Endothelial cell of umbilical vein (primary cell): ENCODE results near the gene MASP1. TPM values are rescaled to one million over a fixed set of nuclear protein-coding genes. Genes with fewer than 3 reads are reported as not detected.

Source experiments
- BruUV-seq: library from RNA; stranded (reverse); fragments of 400-500 nt; replicated peaks from 2 replicates; lab custom pipeline; 2021; lab: Mats Ljungman, UMichigan
- CTCF ChIA-PET: fragments of 300-600, 350-600 bp; sonication (Branson Sonifier 250); formaldehyde crosslinking; loops from one replicate; lab custom pipeline; 2021; ENCODE audit warnings: antibody characterized with exemption, inconsistent platforms; lab: Charles Lee
- POLR2A ChIA-PET: fragments of 300-600, 350-600 bp; sonication (Branson Sonifier 250); formaldehyde crosslinking; loops from one replicate; lab custom pipeline; 2021; ENCODE audit warnings: antibody characterized with exemption, inconsistent platforms; lab: Charles Lee
- DNase-seq: peaks from one replicate; pipeline ENCODE4 v3.0.0-alpha.2; 2011; ENCODE audit warnings: low read depth, low spot score
- FAIRE-seq: peaks from 2 replicates; lab custom pipeline; 2011; peaks lifted over from hg19 to GRCh38; lab: Jason Lieb, UNC
- H2AFZ ChIP-seq: 2 replicates; pipeline ENCODE4 v1.6.0; 2012; ENCODE audit warnings: low read depth, low read length, control low read depth, inconsistent platforms
- H3K27ac ChIP-seq: 2 replicates; pipeline ENCODE4 v1.5.1; 2011; ENCODE audit warnings: low read depth, mild to moderate bottlenecking, control low read depth, low read length, moderate library complexity; ENCODE audit not compliant: insufficient read depth
- H3K27me3 ChIP-seq, 2 experiments: 2 replicates each; pipeline versions ENCODE4 v1.6.0 to v1.6.1; 2011; ENCODE audit warnings: low read length in 2 of 2, mixed read lengths in 1 of 2; ENCODE audit not compliant: control insufficient read depth in 2 of 2, insufficient read depth in 2 of 2
- H3K36me3 ChIP-seq, 2 experiments: 2 replicates in 1 of 2; 3 replicates in 1 of 2; pipeline ENCODE4 v1.5.1; 2011; ENCODE audit warnings: low read length in 2 of 2, mild to moderate bottlenecking in 1 of 2, moderate library complexity in 1 of 2; ENCODE audit not compliant: control insufficient read depth in 2 of 2, insufficient read depth in 2 of 2; ENCODE audit errors: extremely low read depth in 1 of 2
- H3K4me1 ChIP-seq: 3 replicates; pipeline ENCODE4 v1.5.1; 2011; ENCODE audit warnings: mild to moderate bottlenecking, low read length; ENCODE audit not compliant: control insufficient read depth, insufficient read depth; ENCODE audit errors: extremely low read depth
- H3K4me2 ChIP-seq: 2 replicates; pipeline ENCODE4 v1.6.1; 2011; ENCODE audit warnings: low read length, control low read depth, mixed read lengths; ENCODE audit not compliant: insufficient read depth
- H3K4me3 ChIP-seq, 3 experiments: fragments of 200-600 bp in 1 of 3; sonication (generic), shearing (Covaris generic) in 1 of 3; replicated peaks in 1 of 3; 2 replicates each; pipeline ENCODE4 v1.5.1; 2011 to 2016; ENCODE audit warnings: control low read depth in 3 of 3, low read length in 3 of 3, mild to moderate bottlenecking in 2 of 3, inconsistent platforms in 1 of 3, low read depth in 1 of 3, moderate library complexity in 1 of 3; ENCODE audit not compliant: insufficient read depth in 1 of 3
- H3K79me2 ChIP-seq: 2 replicates; pipeline ENCODE4 v1.6.0; 2012; ENCODE audit warnings: low read length, inconsistent platforms; ENCODE audit not compliant: control insufficient read depth, insufficient read depth
- H3K9ac ChIP-seq: replicated peaks from 2 replicates; pipeline ENCODE3; 2011; ENCODE audit warnings: low read length, control low read depth; ENCODE audit not compliant: insufficient read depth; ENCODE audit errors: extremely low read depth
- H3K9me1 ChIP-seq: replicated peaks from 3 replicates; pipeline ENCODE4 v1.6.0; 2011; ENCODE audit warnings: mild to moderate bottlenecking, low read length; ENCODE audit not compliant: control insufficient read depth, insufficient read depth; ENCODE audit errors: extremely low read depth
- H3K9me3 ChIP-seq: replicated peaks from 2 replicates; pipeline ENCODE4 v1.5.1; 2012; ENCODE audit warnings: low read length, inconsistent platforms; ENCODE audit not compliant: control insufficient read depth, insufficient read depth
- H4K20me1 ChIP-seq: replicated peaks from 2 replicates; pipeline ENCODE3; 2011; ENCODE audit warnings: mild to moderate bottlenecking, low read length; ENCODE audit not compliant: control insufficient read depth, insufficient read depth; ENCODE audit errors: extremely low read depth
- CTCF ChIP-seq, 2 donors: IDR thresholded peaks; 1 replicate in 1 of 2; 2 replicates in 1 of 2; pipeline ENCODE4 v1.5.1; 2011; ENCODE audit warnings: low read length in 2 of 2, mild to moderate bottlenecking in 2 of 2, moderate library complexity in 2 of 2, control low read depth in 1 of 2, inconsistent platforms in 1 of 2, low read depth in 1 of 2; ENCODE audit not compliant: insufficient read depth in 1 of 2; ENCODE audit errors: extremely low read depth in 1 of 2
- EZH2 ChIP-seq: IDR thresholded peaks from 2 replicates; pipeline ENCODE4 v1.6.1; 2012; ENCODE audit warnings: borderline replicate concordance, low read depth, mild to moderate bottlenecking, moderate library complexity, low read length, inconsistent platforms; ENCODE audit not compliant: severe bottlenecking
- FOS ChIP-seq: IDR thresholded peaks from 2 replicates; pipeline ENCODE4 v1.6.1; 2011; ENCODE audit warnings: mild to moderate bottlenecking, low read length, moderate library complexity, borderline replicate concordance; ENCODE audit not compliant: insufficient read depth
- GATA2 ChIP-seq: IDR thresholded peaks from 2 replicates; pipeline ENCODE4 v1.7.0; 2011; ENCODE audit warnings: low read depth, mild to moderate bottlenecking, moderate library complexity, mixed read lengths, low read length; ENCODE audit not compliant: insufficient read length, insufficient read depth
- JUN ChIP-seq: IDR thresholded peaks from 2 replicates; pipeline ENCODE4 v1.6.1; 2011; ENCODE audit warnings: borderline replicate concordance, low read depth; ENCODE audit not compliant: insufficient read length, insufficient read depth
- MYC ChIP-seq: IDR thresholded peaks from one replicate; pipeline ENCODE4 v1.6.1; 2011; ENCODE audit warnings: mild to moderate bottlenecking, low read depth, low read length
- POLR2A ChIP-seq: IDR thresholded peaks from 2 replicates; pipeline ENCODE4 v1.6.1; 2012; ENCODE audit warnings: low read depth, mild to moderate bottlenecking, control low read depth, low read length
- POLR2AphosphoS5 ChIP-seq: IDR thresholded peaks from 2 replicates; pipeline ENCODE4 v1.6.1; 2012; ENCODE audit warnings: low read depth, mild to moderate bottlenecking, control low read depth, low read length, moderate library complexity; ENCODE audit not compliant: insufficient read depth
- dilution Hi-C: fragments of 300-500 bp; cut with MboI; formaldehyde crosslinking; loops from one replicate; pipeline ENCODE4 v1.15.0; 2019; ENCODE audit warnings: low sequenced_read_pairs; ENCODE audit not compliant: extremely low pct_ligation_motif_present
- intact Hi-C: fragments of 100-400 bp; cut with micrococcal nuclease; formaldehyde crosslinking; loops from one replicate; pipeline ENCODE4 v1.10.0; 2022
- polyA plus RNA-seq, 4 experiments: library from polyadenylated mRNA; depleted of rRNA in 3 of 4; stranded (reverse) in 3 of 4; unstranded in 1 of 4; fragments of >200 nt; gene quantifications; 2 replicates each; pipeline versions ENCODE4 v1.2.1 to v1.2.3, GENCODE V29; 2011 to 2012; ENCODE audit warnings: missing spikeins in 1 of 4
- total RNA-seq: library from RNA; stranded (reverse); gene quantifications from 2 replicates; pipeline ENCODE4 v1.2.3, GENCODE V29; 2021
- TF ChIP-seq, protein P1 (sequence below): IDR thresholded peaks from 2 replicates; pipeline ENCODE4 v1.6.1; 2011; ENCODE audit not compliant: insufficient read depth, insufficient read length

The MASP1 gene
- total and polyA plus RNA-seq, 2 donors (not counting 3 experiments of a cell fraction or from before 2014, with no cell fraction given), result 0.31 to 0.50 TPM

DNA sequence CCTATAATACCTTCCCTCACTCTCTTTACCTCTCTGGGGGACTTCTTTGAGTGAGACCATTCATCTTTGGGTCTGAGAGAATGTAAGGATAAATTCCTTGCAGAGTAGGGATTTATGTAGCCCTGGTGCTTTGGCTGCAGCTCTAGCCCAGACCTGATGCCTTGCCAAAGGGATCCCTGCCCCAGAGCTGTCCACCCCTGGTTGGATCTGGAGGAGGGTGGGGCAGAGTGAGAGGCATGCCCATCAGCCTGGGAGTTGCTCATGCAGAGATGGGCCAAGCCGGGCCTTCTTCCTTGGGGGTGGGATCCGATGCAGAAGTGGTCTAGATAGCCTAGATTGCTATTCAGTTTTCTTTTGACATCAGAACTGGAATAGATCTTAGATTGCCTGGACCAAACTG lies 62.8 kb downstream of the MASP1 start:
- H3K79me2 ChIP-seq, result no peaks in the 10 kb centered on the region
- H3K4me3 ChIP-seq, result no peak overlapping the region
- no peak overlapping the region for H3K27ac ChIP-seq
- no peaks in the 10 kb centered on the region for H3K9me3 ChIP-seq
- H3K27me3 ChIP-seq, result peaks cover 0 to 3% of the 10 kb centered on the region in 2 experiments
- no TSS peak for BruUV-seq
- dilution Hi-C loops, result no loop called here
- no peak overlapping the region for H2AFZ ChIP-seq
- no peaks in the 10 kb centered on the region for H3K4me1 ChIP-seq
- no peaks in the 10 kb centered on the region for H3K9me1 ChIP-seq
- DNase-seq (no peak), FAIRE-seq (no peak)
- POLR2A ChIA-PET, result interaction anchor here (0.7 kb wide), 1 partner anchor 21 kb away, joined by 3 read pairs; no protein-coding TSS in a partner anchor
- H3K4me2 ChIP-seq, result no peak overlapping the region
- intact Hi-C loops, result no loop called here
- no peak for TF ChIP-seq GATA2
- no peak for TF ChIP-seq POLR2A
- TF ChIP-seq CTCF (IDR thresholded peaks at IDR 0.05; ENCODE audit: extremely low read depth in 1 of 2, insufficient read depth in 1 of 2, low read depth in 1 of 2, low read length in 2 of 2), result no peak
- H3K36me3 ChIP-seq, result no peaks in the 10 kb centered on the region
- CTCF ChIA-PET, result interaction anchor here (0.6 to 1.6 kb wide), 4 partner anchors 9 to 485 kb away, joined by 3 to 6 read pairs (median 3); no protein-coding TSS in a partner anchor
- no peaks in the 10 kb centered on the region for H4K20me1 ChIP-seq
- no peak overlapping the region for H3K9ac ChIP-seq

GRCh38 chr3:187227658-187228258 lies 63.8 kb downstream of the MASP1 start:
- Histone ChIP-seq H4K20me1 (no peaks in the 10 kb centered on the region), H3K9me3 (no peaks in the 10 kb centered on the region), H3K9me1 (no peaks in the 10 kb centered on the region), H3K4me1 (no peaks in the 10 kb centered on the region), H2AFZ (no peak overlapping the region), H3K27me3 (peaks cover 0 to 3% of the 10 kb centered on the region in 2 experiments), H3K36me3 (no peaks in the 10 kb centered on the region), H3K27ac (no peak overlapping the region), H3K79me2 (no peaks in the 10 kb centered on the region), H3K4me2 (no peak overlapping the region), H3K9ac (no peak overlapping the region), H3K4me3 (no peak overlapping the region)
- dilution Hi-C loops, result no loop called here
- ChIA-PET CTCF (interaction anchor here (0.6 to 1.6 kb wide), 3 partner anchors 8 to 486 kb away, joined by 3 to 6 read pairs (median 4); no protein-coding TSS in a partner anchor), POLR2A (no interaction called here)
- FAIRE-seq, result no peak
- no peak for TF ChIP-seq POLR2A
- TF ChIP-seq JUN, result no peak
- no peak for TF ChIP-seq GATA2
- no peak for TF ChIP-seq MYC
- no peak for TF ChIP-seq POLR2AphosphoS5
- no peak for TF ChIP-seq EZH2
- no peak for TF ChIP-seq FOS
- TF ChIP-seq, protein P1, sequence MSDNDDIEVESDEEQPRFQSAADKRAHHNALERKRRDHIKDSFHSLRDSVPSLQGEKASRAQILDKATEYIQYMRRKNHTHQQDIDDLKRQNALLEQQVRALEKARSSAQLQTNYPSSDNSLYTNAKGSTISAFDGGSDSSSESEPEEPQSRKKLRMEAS, result no peak
- TF ChIP-seq CTCF (IDR thresholded peaks at IDR 0.05; ENCODE audit: extremely low read depth in 1 of 2, insufficient read depth in 1 of 2, low read depth in 1 of 2, low read length in 2 of 2), result no peak
- no TSS peak for BruUV-seq
- no peak for DNase-seq
- intact Hi-C loops, result no loop called here
